ENCODE measurements around the gene PPP6R1.

DNA sequence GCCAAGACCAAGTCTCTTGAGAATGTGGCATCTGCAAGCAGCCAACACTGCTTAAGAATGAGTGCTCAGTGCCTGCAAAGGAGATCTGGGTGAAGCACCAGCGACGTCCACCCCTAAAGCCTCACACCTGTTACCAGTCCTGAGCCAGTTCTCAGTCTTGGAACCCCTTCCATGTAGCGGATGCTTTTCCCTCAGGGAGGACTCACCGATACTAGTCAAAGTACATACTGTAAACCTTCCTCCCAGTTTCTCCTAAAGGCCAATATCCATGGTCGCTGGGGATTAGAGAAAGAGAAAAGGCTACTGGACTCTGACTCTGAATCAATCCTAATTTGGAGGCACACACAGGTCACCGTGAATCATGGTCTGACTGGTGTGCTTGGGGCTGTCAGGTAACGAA lies 45.3 kb downstream of the PPP6R1 start:
- TF ChIP-seq, protein P1, sequence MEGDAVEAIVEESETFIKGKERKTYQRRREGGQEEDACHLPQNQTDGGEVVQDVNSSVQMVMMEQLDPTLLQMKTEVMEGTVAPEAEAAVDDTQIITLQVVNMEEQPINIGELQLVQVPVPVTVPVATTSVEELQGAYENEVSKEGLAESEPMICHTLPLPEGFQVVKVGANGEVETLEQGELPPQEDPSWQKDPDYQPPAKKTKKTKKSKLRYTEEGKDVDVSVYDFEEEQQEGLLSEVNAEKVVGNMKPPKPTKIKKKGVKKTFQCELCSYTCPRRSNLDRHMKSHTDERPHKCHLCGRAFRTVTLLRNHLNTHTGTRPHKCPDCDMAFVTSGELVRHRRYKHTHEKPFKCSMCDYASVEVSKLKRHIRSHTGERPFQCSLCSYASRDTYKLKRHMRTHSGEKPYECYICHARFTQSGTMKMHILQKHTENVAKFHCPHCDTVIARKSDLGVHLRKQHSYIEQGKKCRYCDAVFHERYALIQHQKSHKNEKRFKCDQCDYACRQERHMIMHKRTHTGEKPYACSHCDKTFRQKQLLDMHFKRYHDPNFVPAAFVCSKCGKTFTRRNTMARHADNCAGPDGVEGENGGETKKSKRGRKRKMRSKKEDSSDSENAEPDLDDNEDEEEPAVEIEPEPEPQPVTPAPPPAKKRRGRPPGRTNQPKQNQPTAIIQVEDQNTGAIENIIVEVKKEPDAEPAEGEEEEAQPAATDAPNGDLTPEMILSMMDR (conservative IDR thresholded peaks at IDR 0.05 in 1 of 2, IDR thresholded peaks at IDR 0.05 in 1 of 2; ENCODE audit: low read depth in 1 of 2, low read length in 2 of 2) = no peak
- no peak for TF ChIP-seq EZH2 (IDR thresholded peaks at IDR 0.05; ENCODE audit: low read length, missing control alignments)

Measured in fibroblast of lung (primary cell).